Left hindlimb (tissue), 1 donor: ENCODE measurements around the gene CABLES1.
"Not testable (repeated sequence)": the region's sequence is repeated elsewhere in the genome, so short reads cannot be mapped to it uniquely, and the experiment has no call there.

Source experiments
- DNase-seq: peaks from one replicate; pipeline ENCODE4 v3.0.0-alpha.2; 2018

CABLES1 gene

DNA sequence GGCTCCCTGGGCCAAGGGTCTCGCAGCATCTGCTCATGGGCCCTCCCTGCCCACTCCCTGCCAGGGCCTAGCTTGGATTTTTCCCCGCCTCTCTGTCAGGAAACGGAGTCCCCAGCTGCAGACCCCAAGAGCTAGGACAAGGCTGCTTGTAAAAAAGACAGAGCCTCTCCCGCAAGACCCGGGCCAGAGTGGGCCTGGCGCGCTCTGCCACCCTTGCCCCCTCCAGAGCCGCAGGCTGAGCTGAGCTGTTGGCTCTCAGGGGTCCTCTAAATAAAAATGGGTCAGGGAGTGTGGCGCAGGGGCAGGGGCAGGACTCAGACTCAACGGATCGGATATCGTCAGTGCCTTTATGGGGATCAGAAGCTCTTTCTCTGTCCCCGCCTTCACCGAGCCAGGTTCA lies 112.6 kb downstream of the CABLES1 start:
- DNase-seq, result no peak

DNA sequence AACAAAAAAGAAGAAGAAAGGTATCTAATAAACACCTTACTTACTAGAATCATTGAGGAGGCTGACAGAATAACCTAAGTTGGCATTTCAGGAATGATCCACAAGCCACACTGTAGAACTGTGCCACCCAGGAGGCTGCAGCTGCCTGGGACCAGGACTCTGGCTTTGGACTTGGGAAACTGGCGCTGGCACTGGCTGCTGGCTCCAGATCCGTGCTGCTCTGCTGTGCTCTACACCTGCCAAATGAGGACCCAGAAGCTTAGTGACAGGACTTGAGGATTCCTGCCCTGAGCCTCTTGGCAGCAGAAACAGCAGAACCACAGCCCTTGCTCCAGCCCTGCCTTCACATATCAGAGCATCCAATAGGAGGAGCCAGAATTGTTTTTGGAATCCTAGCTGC lies 113.5 kb downstream of the CABLES1 start:
- DNase-seq, result no peak

DNA sequence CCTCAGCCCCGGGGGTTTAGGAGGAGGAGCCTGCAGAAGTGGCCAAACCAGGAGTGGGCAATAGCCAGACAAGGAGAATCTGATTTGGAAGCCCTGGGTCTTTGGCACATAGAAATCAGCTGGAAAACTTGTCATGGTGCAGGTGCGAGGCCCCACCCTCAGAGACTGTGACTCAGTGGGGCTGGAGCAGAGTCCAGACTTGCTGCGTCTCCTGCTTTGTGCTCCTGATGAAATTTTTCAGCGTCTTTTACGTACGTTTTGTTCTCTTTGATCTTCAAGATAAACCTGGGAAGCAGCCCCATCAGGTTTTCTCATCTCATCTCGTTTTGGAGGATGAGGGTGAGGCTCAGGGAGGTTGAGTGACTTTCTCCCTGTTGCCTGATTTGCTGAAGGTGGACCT lies 114.1 kb downstream of the CABLES1 start:
- DNase-seq, result no peak

GRCh38 chr18:23250893-23251656 lies 115.8 kb downstream of the CABLES1 start:
- no peak for DNase-seq

GRCh38 chr18:23253630-23254029 lies 118.3 kb downstream of the CABLES1 start:
- DNase-seq, result no peak

- no peak for DNase-seq
Measured at GRCh38 chr18:23257137-23257536, 121.9 kb downstream of the CABLES1 start.

DNA sequence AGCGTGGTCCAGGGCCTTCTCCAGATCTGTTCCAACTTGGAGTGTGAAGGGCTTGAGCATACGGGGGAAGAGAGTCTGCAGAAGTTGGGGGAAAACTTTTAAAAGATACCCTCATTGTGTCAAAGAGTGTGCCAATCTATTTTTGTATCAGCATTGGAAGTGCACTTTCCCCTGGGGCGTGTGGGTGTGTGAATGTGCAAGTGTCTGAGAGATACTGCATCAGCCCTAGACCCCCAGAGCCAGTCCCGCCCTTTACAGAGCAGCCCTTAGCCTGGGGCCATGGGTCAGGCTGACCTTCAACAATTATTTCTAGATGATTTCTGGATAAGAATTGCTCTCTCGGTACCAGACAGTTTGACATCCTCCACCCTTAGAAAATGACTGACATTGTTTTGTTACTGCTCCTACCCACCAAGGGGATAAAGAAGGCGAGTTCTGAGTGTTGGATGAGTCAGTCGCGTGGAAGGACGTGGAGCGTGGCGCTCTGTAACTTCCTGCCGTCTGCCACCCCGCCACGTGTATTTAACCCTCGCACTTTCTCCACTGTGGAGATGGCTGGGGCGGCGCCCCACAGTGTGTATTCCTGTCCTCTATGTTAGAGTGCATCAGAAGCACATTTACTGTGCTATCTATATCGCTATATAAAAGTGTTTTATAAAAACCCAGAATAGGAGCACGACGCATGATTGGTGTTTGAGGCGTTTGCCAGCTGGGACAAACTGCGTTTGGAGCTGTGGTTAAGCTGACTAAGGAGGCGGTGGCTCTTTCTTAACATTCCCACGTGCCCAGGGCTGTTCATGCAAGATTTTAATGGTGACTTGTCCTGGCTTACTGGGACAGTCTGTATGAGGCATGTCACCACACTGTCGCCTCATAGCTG lies 122.6 kb downstream of the CABLES1 start:
- DNase-seq, result no peak

DNA sequence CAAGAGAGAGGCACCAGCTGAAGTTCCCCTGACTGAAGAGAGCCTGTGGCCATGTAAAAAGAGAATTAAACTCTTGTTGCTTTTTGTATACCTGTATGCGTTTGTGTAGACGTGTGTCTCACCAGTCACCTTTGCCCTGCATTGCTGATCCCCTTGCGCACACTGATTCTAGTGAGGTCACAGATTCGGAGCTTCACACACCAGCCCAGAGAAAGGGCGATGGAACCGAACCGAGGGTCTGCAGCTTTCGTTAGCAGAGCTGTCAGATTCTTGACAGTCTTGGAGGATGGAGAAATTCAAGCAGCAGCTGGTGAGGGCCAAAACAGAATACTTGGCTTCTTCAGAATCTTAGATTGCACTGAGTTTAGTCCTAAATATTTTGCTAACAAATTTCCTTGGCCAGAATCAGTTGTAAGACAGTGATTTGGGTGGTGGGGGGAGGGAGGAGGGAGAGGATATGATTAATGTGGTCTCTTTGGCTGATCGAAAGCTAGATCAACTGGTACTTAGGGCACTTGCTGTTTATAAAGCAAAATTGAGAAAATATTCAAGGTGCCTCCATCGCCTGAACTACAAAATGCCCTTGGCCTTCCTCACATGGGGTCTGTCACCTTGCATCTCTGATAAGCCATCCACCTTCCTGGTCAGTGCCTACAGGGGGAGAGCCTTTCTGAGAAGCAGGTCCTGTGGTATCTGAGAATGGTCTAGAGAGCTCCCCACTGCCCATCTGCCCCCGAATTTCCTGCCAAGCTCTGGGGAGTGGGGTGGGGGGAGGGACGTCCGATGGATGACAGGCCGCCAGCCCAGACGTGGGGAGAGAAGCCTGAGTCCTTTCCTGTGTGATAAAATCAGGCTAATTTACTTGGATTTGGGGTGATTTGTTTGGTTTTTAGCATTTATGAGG lies 123.5 kb downstream of the CABLES1 start:
- no peak for DNase-seq

GRCh38 chr18:23259701-23260681 lies 124.7 kb downstream of the CABLES1 start:
- peak; percentile 78 for DNase-seq

DNA sequence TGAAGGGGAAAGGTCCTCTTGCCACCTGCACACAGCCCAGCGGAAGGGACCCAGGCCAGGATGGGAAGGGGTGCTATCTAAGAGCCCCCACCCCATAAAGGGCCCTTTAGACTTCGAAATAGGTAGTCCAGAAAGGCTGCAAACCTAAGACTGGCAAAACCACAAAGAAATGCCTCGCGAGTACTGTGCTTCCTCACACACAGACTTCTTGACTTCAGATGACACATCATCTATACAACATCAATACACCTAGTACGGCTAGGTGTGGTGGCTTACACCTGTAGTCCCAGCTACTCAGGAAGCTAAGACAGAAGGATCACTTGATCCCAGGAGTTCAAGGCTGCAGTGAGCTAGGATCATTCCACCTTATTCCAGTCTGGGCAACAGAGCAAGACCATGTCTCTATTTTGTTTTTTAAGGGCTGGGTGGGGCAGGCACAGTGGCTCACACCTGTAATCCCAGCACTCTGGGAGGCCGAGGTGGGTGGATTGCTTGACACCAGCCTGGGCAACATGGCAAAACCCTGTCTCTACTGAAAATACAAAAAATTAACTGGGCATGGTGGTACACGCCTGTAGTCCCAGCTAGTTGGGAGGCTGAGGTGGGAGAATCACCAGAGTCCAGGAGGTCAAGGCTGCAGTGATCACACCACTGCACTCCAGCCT lies 125.8 kb downstream of the CABLES1 start:
- no peak for DNase-seq

DNA sequence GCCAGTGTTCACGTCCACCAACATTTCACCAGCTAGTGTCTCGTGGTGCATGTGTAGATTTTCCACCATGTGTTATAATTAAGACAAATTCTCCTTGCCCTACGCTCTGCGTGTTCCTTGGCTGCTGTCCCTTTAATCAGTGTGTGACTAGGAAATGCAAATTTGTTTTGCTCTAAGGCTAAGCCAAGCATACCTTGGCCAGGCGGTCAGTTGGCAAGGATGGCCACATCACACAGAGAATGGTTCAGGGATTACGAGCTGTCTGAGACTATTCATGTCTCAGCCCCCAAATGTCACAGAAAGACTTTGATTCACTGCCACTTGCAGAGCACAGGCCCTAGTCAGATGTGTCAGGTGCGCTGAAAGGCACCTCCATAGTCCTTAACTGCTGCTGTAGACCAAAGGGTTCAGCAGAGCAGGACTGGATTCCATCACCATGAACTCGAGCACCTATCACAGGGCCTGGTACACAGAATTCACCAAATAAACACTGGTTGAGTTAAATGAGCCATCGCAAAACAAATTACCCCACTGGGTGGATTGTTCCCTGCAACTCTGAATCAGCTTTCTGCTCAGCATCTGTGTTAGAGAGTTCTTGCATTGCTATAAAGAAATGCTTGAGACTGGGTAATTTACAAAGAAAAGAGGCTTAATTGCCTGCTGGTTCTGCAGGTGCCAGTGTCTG lies 128.4 kb downstream of the CABLES1 start:
- DNase-seq, result no peak

- DNase-seq, result no peak
Measured at GRCh38 chr18:23265682-23266399, 130.6 kb downstream of the CABLES1 start.

GRCh38 chr18:23266717-23267446 lies 131.6 kb downstream of the CABLES1 start:
- no peak for DNase-seq

DNA sequence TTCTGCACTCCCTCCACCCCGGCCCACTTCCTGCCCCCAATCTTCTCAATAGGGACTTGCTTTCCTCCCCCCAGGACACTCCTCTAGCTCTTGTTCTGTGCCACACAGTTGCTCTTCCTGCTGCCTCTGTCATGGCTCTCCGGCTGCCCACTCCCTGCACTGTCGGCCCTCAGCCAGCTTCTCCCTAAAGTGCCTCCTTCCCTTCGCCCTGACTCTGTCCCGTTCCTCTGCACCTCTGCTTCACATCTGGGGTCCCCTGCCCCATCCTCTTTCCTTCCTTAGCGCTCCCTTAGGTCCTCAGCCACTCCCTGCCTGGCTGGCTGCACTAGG lies 132.1 kb downstream of the CABLES1 start:
- DNase-seq, result no peak

GRCh38 chr18:23268641-23269040 lies 133.4 kb downstream of the CABLES1 start:
- DNase-seq, result no peak

DNA sequence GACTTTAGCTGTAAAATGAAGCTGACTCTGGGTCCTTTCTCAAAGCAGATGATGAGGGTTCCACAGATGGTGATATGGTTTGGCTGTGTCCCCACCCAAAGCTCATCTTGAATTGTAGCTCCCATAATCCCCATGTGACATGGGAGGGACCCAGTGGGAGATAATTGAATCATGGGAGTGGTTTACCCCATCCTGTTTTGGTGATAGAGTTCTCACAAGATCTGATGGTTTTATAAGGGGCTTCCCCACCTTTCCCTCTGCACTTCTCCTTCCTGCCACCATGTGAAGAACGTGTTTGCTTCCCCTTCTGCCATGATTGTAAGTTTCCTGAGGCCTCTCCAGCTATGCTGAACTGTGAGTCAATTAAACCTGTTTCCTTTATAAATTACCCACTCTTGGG lies 133.8 kb downstream of the CABLES1 start:
- not testable (repeated sequence) for DNase-seq

GRCh38 chr18:23269928-23270327 lies 134.6 kb downstream of the CABLES1 start:
- DNase-seq, result no peak

DNA sequence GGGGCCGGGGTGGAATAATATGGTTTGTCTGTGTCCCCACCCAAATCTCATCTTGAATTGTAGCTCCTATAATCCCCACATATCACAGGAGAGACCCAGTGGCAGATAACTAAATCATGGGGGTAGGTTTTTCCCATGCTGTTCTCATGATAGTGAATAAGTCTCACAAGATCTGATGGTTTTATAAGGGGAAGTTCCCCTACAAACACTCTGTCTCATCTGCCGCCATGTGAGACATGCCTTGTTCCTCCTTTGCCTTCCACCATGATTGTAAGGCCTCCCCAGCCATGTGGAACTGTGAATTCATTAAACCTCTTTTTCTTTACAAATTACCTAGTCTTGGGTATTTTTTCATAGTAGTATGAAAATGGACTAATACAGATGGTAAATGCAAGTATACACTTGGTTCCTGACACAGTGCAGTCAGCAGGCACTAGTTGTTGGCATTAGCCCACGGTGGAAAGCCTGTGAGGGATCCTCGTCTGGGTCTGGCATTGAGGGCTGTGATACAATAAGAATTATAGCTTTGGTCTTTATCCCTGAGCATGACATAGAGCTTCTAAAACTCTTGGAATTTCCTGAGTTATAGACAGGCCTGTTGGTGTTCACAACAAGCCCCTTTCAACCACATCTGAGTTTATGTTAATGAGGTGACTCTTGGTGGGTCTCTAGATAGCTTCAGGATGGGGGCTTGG lies 135.8 kb downstream of the CABLES1 start:
- no peak for DNase-seq
